AG04449 (cell line): ENCODE results near the gene GSAP.

Source experiments
- CTCF ChIA-PET: fragments of 350-600 bp; formaldehyde crosslinking; extraction: SDS; loops from one replicate; lab custom pipeline; 2021; ENCODE audit warnings: antibody characterized with exemption; lab: Yijun Ruan, JAX
- POLR2A ChIA-PET: fragments of 400-600, 350-600 bp; formaldehyde crosslinking; extraction: SDS; loops from one replicate; lab custom pipeline; 2020; ENCODE audit warnings: antibody characterized with exemption, inconsistent platforms; lab: Yijun Ruan, JAX
- DNase-seq: peaks from one replicate; pipeline ENCODE4 v3.0.0-alpha.2; 2010; ENCODE audit warnings: low read depth, low spot score
- H3K4me3 ChIP-seq: 2 replicates; pipeline ENCODE4 v1.5.1; 2011; ENCODE audit warnings: low read depth, mild to moderate bottlenecking, control low read depth, low read length
- TF ChIP-seq, protein P1 (sequence below): IDR thresholded peaks from one replicate; pipeline ENCODE4 v1.5.1; 2011; ENCODE audit warnings: mild to moderate bottlenecking, moderate library complexity, low read length, control low read depth, inconsistent platforms; ENCODE audit not compliant: insufficient read depth; ENCODE audit errors: missing control alignments

Gene GSAP

DNA sequence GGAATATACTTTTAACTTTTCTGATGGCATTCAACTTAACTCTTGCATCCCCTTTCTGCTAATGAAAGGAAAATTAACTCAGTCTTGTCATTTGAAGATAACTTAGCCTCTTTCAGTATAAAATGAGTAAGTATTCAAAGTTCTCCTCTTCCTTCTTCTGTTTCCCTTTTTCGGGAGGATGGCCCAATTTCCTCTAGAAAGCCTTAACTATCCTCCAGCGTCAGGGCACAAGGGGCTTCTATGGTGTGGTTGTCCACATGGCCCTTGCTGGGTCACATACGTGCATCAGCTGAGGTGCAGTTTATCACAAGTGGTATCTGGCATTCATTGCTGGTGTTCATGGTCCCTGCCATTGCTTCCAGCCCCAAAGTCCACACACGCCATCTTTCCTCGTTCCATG is 17.8 kb upstream of the GSAP start:
- CTCF ChIA-PET: no interaction called here
- POLR2A ChIA-PET: no interaction called here
- TF ChIP-seq, protein P1, sequence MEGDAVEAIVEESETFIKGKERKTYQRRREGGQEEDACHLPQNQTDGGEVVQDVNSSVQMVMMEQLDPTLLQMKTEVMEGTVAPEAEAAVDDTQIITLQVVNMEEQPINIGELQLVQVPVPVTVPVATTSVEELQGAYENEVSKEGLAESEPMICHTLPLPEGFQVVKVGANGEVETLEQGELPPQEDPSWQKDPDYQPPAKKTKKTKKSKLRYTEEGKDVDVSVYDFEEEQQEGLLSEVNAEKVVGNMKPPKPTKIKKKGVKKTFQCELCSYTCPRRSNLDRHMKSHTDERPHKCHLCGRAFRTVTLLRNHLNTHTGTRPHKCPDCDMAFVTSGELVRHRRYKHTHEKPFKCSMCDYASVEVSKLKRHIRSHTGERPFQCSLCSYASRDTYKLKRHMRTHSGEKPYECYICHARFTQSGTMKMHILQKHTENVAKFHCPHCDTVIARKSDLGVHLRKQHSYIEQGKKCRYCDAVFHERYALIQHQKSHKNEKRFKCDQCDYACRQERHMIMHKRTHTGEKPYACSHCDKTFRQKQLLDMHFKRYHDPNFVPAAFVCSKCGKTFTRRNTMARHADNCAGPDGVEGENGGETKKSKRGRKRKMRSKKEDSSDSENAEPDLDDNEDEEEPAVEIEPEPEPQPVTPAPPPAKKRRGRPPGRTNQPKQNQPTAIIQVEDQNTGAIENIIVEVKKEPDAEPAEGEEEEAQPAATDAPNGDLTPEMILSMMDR: no peak
- DNase-seq: no peak
- no peak overlapping the region for H3K4me3 ChIP-seq

DNA sequence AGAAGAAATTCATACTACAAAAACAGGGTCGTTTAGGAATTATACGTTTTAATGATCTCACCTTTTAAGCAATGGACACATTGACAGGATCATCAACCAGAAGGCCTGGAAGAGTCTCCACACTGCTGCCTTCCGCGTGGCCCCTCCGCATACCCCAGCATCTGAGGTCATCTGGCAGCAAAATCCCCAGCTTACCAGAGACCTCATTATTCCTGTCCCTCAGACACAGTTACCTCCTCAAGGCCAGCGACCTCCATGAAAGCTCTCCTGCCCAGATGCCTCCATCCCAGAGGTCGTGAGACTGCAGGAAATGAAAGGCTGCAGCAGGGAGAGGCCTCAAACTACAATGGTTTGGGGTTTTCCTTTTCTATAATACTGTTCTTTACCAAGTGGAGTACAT is 14.8 kb upstream of the GSAP start:
- TF ChIP-seq, protein P1: no peak
- no peak for DNase-seq
- H3K4me3 ChIP-seq: no peak overlapping the region
- CTCF ChIA-PET: no interaction called here
- POLR2A ChIA-PET: no interaction called here

DNA sequence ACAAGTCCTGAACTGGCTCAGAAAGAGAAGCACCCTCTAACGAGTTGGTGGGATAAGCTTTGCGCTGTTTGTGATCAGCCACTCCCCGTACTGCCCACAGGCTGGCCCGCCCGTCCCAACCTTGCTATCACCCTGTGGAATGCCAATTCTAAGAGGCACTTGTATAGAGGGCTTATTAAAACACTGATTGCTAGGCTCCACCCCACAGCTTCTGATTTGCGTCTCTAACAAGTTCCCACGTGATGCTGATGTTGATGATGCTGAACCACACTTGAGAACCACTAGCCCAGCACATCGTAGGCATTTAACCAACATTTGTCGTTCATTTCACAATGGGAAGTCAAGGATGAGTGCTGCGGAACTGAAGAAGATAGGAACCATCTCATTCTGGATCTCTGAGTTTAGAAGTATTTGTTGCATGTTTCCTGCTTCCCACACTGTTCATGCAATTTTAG is 12.7 kb upstream of the GSAP start:
- no peak for DNase-seq
- no peak overlapping the region for H3K4me3 ChIP-seq
- TF ChIP-seq, protein P1: no peak
- ChIA-PET CTCF (interaction anchor here (1.4 to 5.5 kb wide), 3 partner anchors 10 to 223 kb away, joined by 3 to 24 read pairs (median 6); partner anchors contain the start of gene GSAP), POLR2A (no interaction called here)

DNA sequence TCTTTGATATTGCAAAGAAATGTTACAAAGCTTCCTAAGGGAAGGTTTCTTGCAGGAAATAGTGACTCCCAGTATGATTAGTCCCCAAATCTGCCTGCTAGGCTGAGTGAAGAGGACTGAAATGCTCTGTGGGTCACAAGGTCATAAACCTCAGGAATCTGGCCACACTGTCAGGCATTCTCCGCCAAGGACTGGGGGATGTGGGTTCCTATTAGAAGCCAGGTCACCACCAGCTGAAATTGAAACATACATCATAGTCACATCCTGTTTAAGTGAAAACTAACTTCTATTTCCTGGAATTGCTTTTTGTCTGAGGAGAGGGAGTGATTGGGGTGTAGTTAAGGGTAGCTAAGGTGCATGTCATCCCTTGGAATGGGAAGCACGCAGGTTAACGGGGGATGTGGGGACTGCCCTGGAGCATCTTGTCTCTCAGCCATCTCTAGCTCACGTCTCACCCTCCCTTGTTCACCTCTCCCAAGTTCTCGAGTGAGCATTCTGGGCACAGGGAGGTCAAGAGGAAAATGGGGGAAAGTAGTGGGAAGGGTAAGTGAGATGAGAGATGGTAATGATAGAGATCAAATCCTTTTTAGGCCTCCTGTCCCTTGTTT is 12.0 kb upstream of the GSAP start:
- TF ChIP-seq, protein P1: no peak
- no peak overlapping the region for H3K4me3 ChIP-seq
- DNase-seq: no peak
- CTCF ChIA-PET: interaction anchor here (1.4 to 5.5 kb wide), 3 partner anchors 10 to 223 kb away, joined by 3 to 24 read pairs (median 6); partner anchors contain the start of gene GSAP
- POLR2A ChIA-PET: no interaction called here

DNA sequence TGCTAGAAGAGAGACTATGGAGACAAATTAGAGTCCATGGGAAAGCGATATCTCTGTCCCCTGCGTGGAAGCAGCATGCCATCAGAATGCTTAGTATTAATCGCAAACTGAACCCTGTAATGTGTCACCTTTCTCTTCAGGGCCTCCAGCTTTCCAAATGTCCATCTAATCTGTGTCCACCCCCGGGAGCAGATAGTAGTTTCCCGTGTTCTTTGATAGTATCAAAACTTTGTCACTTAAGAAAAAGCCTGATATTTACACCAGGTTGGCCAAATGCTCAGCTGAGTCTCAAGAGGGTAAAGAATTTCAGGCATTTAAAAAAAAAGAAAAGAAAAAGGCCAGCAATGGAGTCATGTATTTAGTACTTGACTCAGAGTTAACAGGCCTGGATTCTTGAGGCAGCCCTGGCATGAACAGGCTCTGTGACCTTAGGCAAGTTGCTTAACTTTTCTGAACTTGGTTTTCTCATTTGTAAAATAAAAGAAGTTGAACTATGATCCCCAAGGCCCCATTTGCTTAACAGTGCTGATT is 10.4 kb upstream of the GSAP start:
- no peak for DNase-seq
- CTCF ChIA-PET: interaction anchor here (5.5 kb wide), 1 partner anchor 11 kb away, joined by 24 read pairs; the partner anchor contains the start of gene GSAP
- H3K4me3 ChIP-seq: no peak overlapping the region
- TF ChIP-seq, protein P1: no peak
- POLR2A ChIA-PET: no interaction called here

DNA sequence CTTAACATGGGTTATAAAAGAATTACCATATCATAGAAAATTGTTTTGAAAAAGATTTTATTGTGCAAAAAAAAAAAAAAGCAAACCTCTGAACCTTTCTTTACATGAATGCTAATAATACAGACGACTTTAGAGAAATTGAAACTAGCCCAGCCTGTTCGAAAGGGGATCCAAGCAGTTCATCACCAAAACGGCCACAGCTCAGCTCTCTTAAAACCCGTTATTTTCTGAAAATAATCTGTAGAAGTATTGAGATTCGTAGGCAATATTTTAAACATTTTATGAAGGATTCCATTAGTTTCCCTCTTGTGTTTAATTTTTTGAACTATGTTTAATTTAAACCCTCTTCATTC is 9.9 kb upstream of the GSAP start:
- no peak for DNase-seq
- ChIA-PET CTCF (interaction anchor here (1.4 to 5.5 kb wide), 2 partner anchors 11 to 19 kb away, joined by 3 to 24 read pairs; partner anchors contain the start of gene GSAP), POLR2A (no interaction called here)
- TF ChIP-seq, protein P1: no peak
- H3K4me3 ChIP-seq: no peak overlapping the region; the same call in 1 of the 2 replicates
